ENCODE data around the gene MLIP. TPM values are rescaled to one million over a fixed set of nuclear protein-coding genes. Genes with fewer than 3 reads are reported as not detected.

The MLIP gene
- total and polyA plus RNA-seq, 2 of the 8 experiments (the other 6 are each of a cell fraction or from before 2014, with no cell fraction given) = not detected

GRCh38 chr6:54315656-54316055 is 204.4 kb downstream of the MLIP start:
- Histone ChIP-seq H3K9ac (replicated peaks in 1 of 4; ENCODE audit: extremely low read depth in 1 of 4, low read depth in 3 of 4, low read length in 3 of 4) (no peak overlapping the region), H2BK12ac (ENCODE audit: low read depth, low read length) (no peak overlapping the region), H3K56ac (replicated peaks; ENCODE audit: insufficient read length, low read depth, low read length) (no peak overlapping the region), H3K4ac (replicated peaks; ENCODE audit: insufficient read length, low read depth, low read length) (no peak overlapping the region), H4K91ac (replicated peaks; ENCODE audit: insufficient read length, low read length) (no peak overlapping the region), H2BK120ac (replicated peaks; ENCODE audit: low read depth, low read length) (no peak overlapping the region), H2AK5ac (ENCODE audit: low read depth, low read length) (no peak overlapping the region), H3K18ac (ENCODE audit: extremely low read depth, low read length) (no peak overlapping the region), H4K20me1 (replicated peaks in 1 of 2; ENCODE audit: control insufficient read depth in 1 of 2, insufficient read depth in 2 of 2, low read length in 2 of 2) (no peaks in the 10 kb centered on the region), H2BK15ac (ENCODE audit: low read length) (no peak overlapping the region), H3K4me1 (replicated peaks in 1 of 4; ENCODE audit: control insufficient read depth in 3 of 4, insufficient read depth in 4 of 4, low read length in 3 of 4) (no peaks in the 10 kb centered on the region), H3K14ac (ENCODE audit: insufficient read length) (no peak overlapping the region), H3K36me3 (ENCODE audit: control insufficient read depth in 2 of 4, insufficient read depth in 4 of 4, low read length in 3 of 4) (no peaks in the 10 kb centered on the region), H3K79me1 (ENCODE audit: low read depth, low read length) (no peaks in the 10 kb centered on the region), H3K27ac (ENCODE audit: low read depth, low read length) (no peak overlapping the region), H2BK5ac (ENCODE audit: low read depth, low read length) (no peak overlapping the region), H3K23ac (ENCODE audit: insufficient read length) (no peak overlapping the region), H3K23me2 (ENCODE audit: low read depth, low read length) (no peaks in the 10 kb centered on the region), H2BK20ac (ENCODE audit: low read length) (no peak overlapping the region), H3K79me2 (ENCODE audit: control insufficient read depth in 1 of 2, insufficient read depth in 2 of 2, low read length in 2 of 2) (no peaks in the 10 kb centered on the region), H4K8ac (ENCODE audit: extremely low read depth, insufficient read depth, low read length) (no peak overlapping the region), H3K9me3 (ENCODE audit: insufficient read depth in 2 of 2, low read depth in 1 of 2, low read length in 1 of 2) (no peaks in the 10 kb centered on the region), H4K5ac (ENCODE audit: insufficient read length, low read depth, low read length) (no peak overlapping the region), H3K27me3 (replicated peaks in 1 of 4; ENCODE audit: control insufficient read depth in 3 of 4, extremely low read depth in 1 of 4, insufficient read depth in 3 of 4, low read length in 3 of 4) (no peaks in the 10 kb centered on the region), H2AFZ (ENCODE audit: low read length) (no peak overlapping the region), H3K4me2 (ENCODE audit: insufficient read depth in 1 of 2, low read depth in 2 of 2, low read length in 2 of 2) (no peak overlapping the region), H3K4me3 (ENCODE audit: extremely low read depth in 1 of 4, insufficient read depth in 2 of 4, low read depth in 3 of 4, low read length in 4 of 4) (no peak overlapping the region)
- POLR2A ChIA-PET (ENCODE audit: partially characterized antibody) = interaction anchor here (0.6 kb wide), 1 partner anchor 41 kb away, joined by 3 read pairs; no protein-coding TSS in a partner anchor
- 93% methylated on average over 4 of the region's 4 CpGs; no CpG with 5 or more reads in 1 of the 2 experiments for WGBS, 2 experiments (ENCODE audit: extremely low coverage in 1 of 2, insufficient coverage in 1 of 2, insufficient read length in 1 of 2, insufficient replicate concordance in 2 of 2, low coverage in 1 of 2, low lambda C conversion rate in 2 of 2, missing lambda C conversion rate in 1 of 2)
- DNase-seq (ENCODE audit: low read depth in 1 of 2, low spot score in 2 of 2) (no peak), FAIRE-seq (no peak)
- CTCF ChIA-PET (ENCODE audit: partially characterized antibody) = no interaction called here
- TF ChIP-seq CHD2 (IDR thresholded peaks at IDR 0.05; ENCODE audit: low read length) (no peak), RXRA (IDR thresholded peaks at IDR 0.05; ENCODE audit: insufficient read depth, low read depth, low read length) (no peak), JUND (IDR thresholded peaks at IDR 0.05; ENCODE audit: low read length) (no peak)
